HG02973 (cell line): ENCODE results near the gene ZNF787.
"Not testable (repeated sequence)": the region's sequence is repeated elsewhere in the genome, so short reads cannot be mapped to it uniquely, and the experiment has no call there.

ENCODE experiments used
- ATAC-seq: cut with Tn5 transposase; IDR thresholded peaks from one replicate; pipeline ENCODE4 v1.9.1; 2021; ENCODE audit warnings: moderate library complexity; ENCODE audit not compliant: unreplicated experiment

Gene ZNF787

DNA sequence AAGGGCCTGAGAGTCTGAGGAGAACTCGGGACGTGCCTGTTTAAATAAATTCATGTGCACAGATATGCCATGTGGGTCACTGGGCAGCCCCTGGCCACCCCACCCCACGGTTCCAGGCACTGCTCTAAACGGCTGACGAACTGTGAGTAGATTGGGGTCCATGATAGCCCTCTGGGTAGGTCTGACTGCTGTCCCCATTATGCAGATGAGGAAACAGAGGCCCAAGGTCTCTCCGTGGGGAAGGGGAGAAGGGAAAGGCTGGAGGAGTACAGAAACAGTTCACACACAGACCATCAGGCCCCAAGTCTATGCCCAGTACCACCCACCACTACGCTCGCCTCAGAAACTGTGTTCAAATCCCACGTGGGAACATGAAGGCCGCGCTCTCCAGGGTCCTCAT lies 14.1 kb downstream of the ZNF787 start:
- no peak for ATAC-seq

DNA sequence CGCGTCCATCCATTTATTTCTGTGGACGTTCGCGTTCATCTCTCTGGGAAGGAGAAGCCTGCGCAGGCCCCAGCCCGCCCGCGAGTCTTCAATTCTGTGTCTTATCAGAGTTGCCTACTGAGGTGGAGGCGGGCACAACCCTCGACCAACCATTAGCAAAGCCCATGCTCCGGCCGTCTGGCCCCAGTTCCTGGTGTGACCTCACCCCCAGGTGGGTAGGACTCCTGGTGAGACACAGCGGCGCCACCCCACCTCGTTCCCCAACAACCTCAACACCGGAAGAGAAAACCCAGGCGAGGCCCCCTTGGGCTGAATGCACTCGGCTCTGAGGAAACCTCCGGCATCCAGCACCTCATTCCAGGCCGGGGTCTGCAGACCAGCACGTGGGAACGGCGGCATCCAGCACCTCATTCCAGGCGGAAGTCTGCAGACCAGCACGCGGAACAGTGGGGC lies 14.7 kb downstream of the ZNF787 start:
- ATAC-seq, result no peak

DNA sequence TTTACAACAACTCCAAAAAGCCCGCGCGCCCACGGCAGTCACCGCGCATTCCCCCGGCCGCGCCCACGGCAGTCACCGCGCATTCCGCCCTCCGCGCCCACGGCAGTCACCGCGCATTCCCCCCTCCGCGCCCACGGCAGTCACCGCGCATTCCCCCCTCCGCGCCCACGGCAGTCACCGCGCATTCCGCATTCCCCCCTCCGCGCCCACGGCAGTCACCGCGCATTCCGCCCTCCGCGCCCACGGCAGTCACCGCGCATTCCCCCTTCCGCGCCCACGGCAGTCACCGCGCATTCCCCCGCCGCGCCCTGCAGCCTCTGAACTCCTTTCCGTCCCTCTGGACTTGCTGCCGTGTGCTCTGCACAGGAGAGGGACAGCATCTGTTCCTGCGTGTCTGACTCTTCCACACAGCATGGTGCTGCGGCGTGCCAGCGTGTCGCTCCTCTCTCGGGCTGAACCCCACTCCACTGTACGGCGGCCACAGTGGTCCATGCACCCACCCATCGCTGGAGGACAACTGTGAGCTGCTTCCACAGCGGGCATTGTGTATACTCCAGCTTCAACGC lies 15.2 kb downstream of the ZNF787 start:
- ATAC-seq, result not testable (repeated sequence)

DNA sequence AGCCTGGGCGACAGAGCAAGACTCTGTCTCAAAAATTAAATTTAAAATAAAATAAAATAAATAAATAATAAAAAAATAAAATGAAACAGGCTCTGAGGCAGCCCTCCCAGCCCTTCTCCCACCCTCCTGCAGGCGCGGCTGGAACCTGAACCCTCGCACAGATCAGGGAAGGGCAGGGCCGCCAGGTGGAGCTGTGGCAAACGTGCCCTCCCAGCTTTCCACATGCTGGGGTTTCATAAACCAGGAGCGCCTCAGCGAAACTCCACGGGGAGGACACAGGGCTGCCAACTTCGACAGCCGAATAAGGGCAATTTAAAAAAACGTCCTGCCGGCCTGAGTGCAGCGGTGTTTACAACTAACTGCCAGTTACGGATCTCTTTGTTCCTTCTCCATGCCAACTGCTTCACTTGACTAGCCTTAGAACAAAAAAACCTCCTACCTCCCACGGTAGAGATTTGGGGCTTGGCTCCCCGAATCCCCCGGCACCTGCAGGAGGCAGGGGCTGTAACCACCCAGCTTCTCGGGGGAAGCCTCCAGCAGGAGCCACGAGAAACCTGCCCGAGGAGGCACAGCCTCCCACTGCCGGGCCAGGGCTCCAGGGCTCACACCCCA lies 15.9 kb downstream of the ZNF787 start:
- ATAC-seq, result no peak

DNA sequence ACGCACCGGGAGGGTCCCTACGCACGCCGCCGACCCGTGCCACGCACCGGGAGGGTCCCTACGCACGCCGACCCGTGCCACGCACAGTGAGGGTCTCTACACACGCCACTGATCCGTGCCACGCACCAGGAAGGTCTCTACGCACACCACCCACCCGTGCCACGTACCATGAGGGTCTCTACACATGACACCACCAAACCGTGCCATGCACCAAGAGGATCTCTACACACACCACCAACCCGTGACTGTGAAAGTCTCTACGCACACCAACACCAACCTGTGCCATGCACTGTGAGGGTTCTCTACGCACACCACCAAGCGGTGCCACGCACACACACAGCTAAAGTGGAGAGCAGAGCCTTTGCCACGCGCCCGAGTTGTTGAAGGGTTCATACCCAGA lies 16.7 kb downstream of the ZNF787 start:
- ATAC-seq, result no peak

DNA sequence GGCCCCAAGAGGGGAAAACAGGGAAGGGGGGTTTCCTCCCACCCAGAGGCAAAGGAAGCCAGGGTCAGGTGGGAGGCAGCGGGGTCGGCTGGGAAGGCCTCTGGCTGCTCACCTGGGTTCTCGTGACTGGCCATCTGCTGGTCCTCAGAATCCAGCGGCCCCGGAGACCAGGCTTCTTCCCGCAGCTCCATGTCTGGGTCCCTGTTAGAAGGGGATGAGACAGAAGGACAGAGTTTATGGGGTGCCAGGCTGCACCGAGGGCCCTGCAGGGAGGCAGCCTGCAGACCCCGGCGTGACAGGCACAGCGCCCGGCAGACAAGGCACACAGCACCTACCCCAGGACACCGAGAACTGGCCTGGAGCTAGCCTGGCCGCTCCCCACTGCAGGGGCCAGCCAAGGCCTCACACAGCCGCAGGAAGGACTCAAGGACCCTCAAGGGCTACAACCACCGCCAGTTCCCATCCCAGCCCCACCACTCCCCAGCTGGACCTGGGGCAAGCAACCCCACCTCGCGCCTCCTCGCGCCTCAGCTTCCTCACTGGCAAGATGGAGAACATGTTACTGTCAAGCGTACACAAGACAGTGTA lies 18.0 kb downstream of the ZNF787 start:
- no peak for ATAC-seq

DNA sequence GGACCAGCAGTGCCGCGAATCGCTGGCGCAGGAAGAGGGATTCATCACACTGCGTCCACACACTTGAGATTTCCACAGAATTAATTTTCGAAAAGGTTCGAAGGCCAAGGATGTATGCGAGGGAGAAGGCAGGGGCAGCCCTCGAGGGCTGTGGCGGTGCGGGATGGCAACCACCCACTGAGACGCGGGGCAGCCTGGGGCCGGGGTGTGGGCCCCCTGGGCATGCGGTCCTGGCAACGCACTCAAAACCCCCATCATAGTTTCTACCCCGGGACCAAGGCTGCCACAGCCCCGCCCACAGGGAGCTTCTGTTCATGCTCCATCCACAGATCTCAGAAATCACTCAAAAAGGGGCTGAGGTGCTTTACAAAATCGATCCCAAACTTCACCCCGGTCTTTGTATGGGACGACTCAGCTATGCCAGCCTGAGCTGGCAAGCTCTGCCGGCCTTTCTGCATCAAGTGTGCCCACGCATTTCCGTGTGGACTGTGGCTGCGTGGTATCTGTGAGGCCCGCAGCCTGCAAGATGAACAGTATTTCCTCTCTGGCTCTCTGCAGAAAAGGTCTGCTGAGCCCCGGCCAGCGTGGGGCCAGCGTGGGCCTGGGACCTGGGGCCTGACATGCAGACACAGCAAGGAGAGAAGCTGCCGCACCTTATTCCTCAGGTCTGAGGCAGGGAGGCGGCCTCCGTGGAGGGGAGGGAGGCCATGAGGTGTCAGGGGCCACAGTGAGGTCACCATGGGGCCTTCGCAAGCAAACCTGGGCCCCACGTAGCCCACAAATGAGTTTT lies 19.2 kb downstream of the ZNF787 start:
- ATAC-seq, result no peak

DNA sequence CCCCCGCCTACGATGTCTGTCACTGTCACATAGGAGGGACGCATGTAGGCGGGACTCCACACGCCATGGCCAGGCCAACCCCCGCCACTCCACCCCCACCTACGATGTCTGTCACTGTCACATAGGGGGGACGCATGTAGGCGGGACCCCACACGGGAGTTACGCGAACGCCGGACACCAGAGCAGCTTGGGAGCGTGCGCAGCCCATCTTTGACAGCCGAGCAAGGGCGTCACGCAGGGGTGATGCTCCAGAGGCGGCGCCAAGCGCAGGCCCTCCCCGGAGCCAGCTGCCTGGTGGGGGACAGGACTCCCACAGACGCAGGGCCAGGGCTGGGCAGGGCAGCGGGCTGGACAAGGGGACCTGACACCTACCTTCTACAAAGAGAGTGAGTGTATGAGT lies 20.0 kb downstream of the ZNF787 start:
- no peak for ATAC-seq

DNA sequence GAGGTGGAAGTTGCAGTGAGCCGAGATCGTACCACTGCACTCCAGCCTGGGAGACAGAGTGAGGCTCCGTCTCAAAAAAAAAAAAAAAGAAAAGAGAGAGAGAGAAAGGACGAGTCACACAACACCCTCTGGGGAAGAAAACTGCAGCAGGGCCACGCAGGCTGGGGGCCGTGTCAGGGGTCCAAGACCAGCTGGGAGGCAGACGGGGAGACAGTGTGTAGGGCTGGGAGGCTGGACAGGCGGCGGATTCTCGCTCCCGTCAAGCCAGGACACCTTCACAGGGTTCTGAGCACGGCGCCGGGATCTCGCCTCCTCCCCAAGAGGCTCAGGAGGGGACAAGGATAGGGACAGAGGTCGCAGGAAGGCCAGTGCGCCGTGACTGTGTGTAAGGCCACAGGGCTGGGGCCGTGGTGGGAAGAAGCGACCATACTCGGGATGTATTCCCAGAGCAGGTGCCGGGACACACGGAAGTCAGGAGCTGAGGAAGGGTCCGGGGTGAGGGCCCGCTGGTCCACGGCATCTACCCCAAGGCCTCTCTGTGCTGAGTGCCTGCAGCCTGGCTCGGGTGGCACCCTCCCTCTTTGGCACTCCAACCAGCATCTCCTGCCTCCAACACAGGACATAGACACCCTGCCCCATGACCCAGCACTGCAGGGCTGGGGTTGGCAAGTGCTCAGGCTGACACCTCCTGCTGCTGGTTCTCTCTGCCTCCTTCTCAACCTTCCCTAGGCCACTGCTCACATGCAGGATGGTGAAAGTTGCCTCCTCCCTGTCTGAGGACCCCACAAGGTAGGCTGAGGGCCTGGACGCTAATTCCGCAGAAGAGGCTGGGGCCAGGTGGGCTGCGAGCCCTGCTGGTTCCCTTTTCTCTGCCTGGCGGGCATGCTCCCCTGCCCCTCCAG lies 21.2 kb downstream of the ZNF787 start:
- ATAC-seq, result no peak

DNA sequence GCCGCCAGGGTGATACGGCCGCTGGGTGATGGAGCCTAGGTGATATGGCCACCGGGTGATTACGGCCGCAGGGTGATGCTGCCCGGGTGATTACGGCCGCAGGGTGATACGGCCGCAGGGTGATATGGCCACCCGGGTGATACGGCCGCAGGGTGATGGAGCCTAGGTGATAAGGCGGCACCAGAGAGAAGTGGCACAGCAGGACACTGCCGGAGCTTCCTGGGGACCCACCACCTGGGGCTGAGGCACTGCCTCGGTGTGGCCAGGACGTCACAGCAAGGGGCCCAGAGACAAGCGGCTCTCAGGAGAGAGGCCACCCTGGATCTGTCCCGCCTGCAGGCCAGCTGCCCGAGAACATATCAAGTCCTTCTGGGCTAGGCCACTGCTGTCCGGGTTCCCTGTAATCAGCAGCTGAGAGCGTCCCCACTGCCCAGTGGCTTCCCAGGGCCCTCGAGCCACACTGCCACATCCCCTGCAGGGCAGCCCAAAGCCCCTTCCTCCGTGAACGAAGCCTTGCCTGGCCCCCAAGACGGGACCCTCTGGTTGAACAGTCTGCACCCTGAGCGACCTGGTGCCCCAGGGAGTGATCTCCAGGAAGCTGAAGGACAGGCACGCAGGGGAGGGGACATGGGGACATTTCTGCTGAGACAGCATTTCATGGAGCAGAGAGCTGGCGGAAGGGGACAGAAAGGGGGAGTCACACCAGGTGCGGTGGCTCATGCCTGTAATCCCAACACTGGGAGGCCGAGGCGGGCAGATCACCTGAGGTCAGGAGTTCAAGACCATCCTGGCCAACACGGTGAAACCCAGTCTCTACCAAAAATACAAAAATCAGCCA lies 22.1 kb downstream of the ZNF787 start:
- ATAC-seq, result no peak

DNA sequence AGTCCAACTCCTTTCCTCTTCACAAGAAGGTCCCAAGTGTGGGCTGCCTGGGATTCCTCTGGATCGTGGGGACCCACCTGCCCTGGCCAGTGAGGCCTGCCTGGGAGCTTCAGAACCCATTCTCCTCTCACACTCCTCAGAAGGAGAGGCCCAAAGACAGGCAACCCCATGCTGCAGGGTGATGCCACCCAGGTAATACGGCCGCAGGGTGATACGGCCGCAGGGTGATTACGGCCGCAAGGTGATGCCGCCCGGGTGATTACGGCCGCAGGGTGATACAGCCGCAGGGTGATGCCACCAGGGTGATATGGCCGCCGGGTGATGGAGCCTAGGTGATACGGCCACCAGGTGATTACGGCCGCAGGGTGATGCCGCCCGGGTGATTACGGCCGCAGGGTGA lies 22.9 kb downstream of the ZNF787 start:
- ATAC-seq, result not testable (repeated sequence)

DNA sequence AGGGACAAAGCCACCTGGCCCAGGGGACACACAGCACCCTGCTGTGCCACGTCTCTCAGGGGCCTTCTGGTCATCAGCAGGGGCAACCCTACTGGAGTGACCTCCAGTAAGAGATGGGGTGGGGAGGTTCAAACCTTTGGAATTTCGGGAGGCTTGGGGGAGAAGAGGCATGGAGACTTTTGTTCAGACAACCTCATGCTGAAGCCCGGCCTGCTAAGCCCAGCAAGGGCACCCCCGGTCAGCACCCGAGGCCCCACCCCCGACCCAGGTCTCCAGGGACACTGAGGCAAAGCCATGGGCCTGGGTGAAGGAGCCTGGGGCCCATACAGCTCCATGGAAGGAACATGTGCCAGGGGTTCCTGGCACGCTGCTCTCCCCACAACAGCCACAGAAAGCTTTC lies 23.3 kb downstream of the ZNF787 start:
- ATAC-seq, result no peak

DNA sequence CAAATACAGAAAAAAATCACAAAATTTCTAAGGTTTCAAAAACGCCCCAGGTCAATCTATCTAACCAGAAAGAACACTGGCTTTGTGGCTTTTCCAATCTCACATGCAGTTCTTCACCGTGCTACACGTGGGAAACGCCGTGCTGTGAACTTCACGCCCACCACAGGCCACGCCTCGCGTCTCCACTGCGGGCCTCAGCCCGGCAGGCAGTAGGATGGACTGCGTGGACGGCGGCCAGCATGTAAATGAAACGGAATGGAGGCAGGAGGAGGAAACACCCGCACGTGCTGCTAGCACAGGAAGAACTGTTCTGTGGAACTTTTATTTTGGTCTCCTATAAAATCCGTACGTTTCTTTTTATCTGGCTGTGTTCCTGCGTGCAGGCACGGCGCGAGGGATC lies 23.8 kb downstream of the ZNF787 start:
- no peak for ATAC-seq

DNA sequence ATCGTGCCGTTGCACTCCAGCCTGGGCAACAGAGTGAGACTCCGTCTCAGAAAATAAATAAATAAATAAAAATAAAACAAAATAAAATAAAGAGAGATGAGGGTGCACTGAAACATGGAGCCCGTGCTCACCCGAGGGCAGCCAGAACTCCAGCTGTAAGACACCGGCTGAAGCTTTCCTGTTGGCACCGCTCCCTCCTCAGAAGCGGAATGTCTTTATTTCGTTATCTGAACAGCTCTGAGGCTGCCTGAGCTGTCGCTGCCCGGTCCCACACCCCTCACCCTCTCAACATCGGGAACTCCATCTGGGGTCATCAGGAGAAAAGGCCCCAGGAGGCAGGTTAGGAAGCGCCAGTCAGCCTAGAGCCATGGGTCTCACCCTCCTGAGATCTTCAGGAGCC lies 24.4 kb downstream of the ZNF787 start:
- no peak for ATAC-seq

DNA sequence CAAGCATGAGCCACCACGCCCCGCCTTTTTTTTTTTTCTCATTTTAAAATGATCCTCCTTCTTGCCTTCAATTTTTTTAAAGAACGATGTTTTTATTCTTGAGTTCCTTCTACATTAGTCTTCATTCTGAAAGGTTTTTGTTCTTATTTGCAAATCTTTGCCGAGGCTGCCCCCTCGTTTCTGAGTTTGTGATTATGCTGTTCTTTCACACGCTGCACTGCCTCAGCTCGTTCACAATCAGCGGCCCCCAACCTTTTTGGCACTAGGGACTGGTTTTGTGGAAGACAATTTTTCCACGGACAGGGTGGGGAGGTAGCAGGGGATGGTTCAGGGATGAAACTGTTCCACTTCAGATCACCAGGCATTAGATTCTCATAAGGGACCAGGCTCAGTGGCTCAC lies 26.6 kb downstream of the ZNF787 start:
- no peak for ATAC-seq

DNA sequence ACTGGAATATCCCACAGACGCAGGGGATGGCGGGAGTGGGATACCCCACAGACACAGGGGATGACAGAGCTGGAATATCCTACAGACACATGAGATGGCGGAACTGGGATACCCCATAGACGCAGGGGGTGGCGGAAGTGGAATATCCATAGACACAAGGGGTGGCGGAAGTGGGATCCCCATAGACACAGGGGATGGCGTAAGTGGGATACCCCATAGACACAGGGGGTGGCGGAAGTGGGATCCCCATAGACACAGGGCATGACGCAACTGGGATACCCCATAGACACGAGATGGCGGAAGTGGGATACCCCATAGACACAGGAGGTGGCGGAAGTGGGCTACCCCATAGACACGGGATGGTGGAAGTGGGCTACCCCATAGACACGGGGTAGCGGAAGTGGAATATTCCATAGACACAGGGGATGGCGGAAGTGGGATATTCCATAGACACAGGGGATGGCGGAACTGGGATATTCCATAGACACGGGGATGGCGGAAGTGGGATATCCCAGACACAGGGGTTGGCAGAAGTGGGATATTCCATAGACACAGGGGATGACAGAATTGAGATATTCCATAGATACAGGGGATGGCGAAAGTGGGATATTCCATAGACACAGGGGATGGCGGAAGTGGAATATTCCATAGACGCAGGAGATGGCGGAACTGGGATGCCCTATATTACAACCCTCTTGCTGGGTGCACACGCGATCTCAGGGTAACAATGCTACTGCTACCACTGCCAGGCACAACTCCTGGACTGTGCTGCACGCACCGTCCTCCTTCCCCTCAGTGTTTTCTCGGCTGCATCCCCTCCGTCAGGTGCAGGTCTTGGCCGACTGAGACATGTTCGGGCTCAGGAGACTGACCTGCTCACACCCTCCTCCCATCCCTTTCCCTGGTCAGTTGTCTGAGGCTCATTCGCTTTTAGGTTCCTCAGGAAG lies 28.1 kb downstream of the ZNF787 start:
- no peak for ATAC-seq

DNA sequence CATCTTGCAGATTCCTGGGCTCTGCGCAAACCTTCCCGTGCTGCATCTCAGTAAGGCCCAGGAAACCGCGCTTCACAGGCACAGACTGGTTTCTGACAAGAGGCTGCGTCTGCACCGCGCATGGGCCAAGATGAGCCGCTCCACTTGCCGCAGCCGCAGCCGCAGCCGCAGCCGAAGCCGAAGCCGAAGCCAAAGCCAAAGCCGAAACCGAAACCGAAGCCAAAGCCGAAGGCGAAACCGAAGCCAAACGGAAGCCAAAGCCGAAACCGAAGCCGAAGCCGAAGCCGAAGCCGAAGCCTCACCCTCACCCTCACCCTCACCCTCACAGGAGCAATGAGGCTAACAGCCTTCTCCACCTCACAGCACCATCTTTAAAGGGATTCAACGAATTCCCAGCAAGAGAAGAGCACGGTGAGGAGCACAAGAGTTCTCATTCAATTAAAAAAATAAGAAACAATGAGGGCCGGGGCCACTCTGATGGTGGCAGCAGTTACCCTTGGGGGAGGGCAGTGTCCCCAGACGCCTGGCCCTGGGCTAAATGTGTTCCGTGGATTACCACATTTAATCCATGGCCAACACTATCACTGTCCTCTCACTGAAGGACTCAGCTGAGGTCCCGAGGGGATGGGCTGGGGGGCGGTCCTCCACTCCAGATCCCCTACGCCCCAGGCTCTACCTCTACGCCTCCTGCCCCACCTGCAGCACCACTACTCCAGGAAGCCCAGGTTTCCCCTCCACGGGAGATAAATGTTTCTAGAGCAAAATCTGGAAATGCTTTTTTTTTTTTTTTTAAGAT lies 29.1 kb downstream of the ZNF787 start:
- ATAC-seq, result no peak

DNA sequence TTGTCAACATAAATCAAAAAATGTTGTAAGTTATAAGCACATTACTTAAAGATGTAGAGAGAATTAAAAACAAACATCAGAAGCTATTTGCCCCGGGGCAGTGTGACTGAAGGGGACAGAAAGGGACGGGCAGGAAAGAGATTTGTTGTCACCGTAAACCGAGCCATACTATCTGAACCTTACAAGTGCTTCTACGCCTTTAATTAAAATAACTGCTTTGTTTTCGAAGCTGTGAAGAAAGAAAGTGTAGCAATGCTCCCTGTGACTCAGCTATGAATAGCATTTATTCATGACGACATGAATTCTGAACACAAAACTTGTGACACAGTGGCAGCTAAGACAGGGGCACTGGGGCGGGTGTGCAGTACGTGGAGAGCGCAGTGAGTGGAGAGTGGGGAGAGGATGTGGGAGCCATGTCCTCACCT lies 30.0 kb downstream of the ZNF787 start:
- ATAC-seq, result no peak
